ENCODE results near the gene MT1E. TPM values are rescaled to one million over a fixed set of nuclear protein-coding genes. Genes with fewer than 3 reads are reported as not detected.

Gene MT1E
- total and polyA plus RNA-seq, 2 of the 13 experiments (the other 11 are each of a cell fraction or from before 2014, with no cell fraction given) = 110 to 1,072 TPM

DNA sequence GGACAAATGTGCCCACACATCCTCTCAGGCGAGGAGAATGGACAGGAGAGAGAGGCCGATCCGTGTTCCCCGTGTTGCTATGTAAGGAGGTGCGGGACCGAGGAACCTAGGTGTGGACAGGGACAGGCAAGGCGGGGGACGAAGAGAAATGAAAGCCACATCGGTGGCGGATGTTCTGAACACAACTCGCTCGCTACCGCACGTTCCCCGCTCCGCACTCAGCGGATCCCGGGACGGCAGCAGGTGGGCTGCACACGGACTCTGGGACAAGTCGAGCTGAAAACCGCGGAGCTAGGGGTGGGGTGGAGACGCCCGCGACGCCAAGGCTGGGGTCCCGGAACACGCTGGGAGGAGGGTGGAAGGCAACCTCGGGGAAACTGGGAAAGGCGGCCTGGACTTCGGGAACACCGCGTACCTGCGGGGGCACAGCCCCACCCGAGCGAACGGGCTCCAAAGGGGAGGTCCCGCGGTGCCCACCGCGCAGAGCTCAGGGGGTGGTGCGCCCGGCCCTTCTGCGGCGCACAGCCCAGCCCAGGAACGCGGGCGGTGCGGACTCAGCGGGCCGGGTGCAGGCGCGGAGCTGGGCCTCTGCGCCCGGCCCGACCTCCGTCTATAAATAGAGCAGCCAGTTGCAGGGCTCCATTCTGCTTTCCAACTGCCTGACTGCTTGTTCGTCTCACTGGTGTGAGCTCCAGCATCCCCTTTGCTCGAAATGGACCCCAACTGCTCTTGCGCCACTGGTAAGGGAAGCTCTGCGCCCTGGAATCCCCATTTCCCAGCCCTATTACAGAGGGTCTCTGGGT, at the start of gene MT1E (continued):
- 0 out of 2 replicates have a peak, but pooled peaks have one; percentile 18 for TF ChIP-seq ZNF572 (CRISPR knock-in tag; IDR thresholded peaks at IDR 0.05)
- no peak for TF ChIP-seq ZNF275 (CRISPR knock-in tag; IDR thresholded peaks at IDR 0.05; ENCODE audit: borderline replicate concordance)
- TF ChIP-seq, protein P1, sequence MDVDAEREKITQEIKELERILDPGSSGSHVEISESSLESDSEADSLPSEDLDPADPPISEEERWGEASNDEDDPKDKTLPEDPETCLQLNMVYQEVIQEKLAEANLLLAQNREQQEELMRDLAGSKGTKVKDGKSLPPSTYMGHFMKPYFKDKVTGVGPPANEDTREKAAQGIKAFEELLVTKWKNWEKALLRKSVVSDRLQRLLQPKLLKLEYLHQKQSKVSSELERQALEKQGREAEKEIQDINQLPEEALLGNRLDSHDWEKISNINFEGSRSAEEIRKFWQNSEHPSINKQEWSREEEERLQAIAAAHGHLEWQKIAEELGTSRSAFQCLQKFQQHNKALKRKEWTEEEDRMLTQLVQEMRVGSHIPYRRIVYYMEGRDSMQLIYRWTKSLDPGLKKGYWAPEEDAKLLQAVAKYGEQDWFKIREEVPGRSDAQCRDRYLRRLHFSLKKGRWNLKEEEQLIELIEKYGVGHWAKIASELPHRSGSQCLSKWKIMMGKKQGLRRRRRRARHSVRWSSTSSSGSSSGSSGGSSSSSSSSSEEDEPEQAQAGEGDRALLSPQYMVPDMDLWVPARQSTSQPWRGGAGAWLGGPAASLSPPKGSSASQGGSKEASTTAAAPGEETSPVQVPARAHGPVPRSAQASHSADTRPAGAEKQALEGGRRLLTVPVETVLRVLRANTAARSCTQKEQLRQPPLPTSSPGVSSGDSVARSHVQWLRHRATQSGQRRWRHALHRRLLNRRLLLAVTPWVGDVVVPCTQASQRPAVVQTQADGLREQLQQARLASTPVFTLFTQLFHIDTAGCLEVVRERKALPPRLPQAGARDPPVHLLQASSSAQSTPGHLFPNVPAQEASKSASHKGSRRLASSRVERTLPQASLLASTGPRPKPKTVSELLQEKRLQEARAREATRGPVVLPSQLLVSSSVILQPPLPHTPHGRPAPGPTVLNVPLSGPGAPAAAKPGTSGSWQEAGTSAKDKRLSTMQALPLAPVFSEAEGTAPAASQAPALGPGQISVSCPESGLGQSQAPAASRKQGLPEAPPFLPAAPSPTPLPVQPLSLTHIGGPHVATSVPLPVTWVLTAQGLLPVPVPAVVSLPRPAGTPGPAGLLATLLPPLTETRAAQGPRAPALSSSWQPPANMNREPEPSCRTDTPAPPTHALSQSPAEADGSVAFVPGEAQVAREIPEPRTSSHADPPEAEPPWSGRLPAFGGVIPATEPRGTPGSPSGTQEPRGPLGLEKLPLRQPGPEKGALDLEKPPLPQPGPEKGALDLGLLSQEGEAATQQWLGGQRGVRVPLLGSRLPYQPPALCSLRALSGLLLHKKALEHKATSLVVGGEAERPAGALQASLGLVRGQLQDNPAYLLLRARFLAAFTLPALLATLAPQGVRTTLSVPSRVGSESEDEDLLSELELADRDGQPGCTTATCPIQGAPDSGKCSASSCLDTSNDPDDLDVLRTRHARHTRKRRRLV (CRISPR knock-in tag; IDR thresholded peaks at IDR 0.05) = no peak
- no peak for TF ChIP-seq NFRKB (IDR thresholded peaks at IDR 0.05)
- TF ChIP-seq MED13 (CRISPR knock-in tag; IDR thresholded peaks at IDR 0.05) = 0 out of 2 replicates have a peak, but pooled peaks have one; percentile 44
- TF ChIP-seq NCOA5 (CRISPR knock-in tag; IDR thresholded peaks at IDR 0.05) = no peak
- TF ChIP-seq RBFOX2 (IDR thresholded peaks at IDR 0.05; ENCODE audit: low read depth, low read length) = peak; percentile 91
- TF ChIP-seq ZNF746 (CRISPR knock-in tag; IDR thresholded peaks at IDR 0.05) = 0 out of 2 replicates have a peak, but pooled peaks have one; percentile 29
- peak; percentile 84 for TF ChIP-seq ZNF891 (CRISPR knock-in tag; IDR thresholded peaks at IDR 0.05)
- TF ChIP-seq IRX3 (CRISPR knock-in tag; IDR thresholded peaks at IDR 0.05; ENCODE audit: borderline replicate concordance, low read depth) = peak; percentile 18; the same call in 1 of the 2 replicates
- TF ChIP-seq ZNF75D (CRISPR knock-in tag; IDR thresholded peaks at IDR 0.05; ENCODE audit: borderline replicate concordance) = no peak
- TF ChIP-seq KDM5B (CRISPR knock-in tag; IDR thresholded peaks at IDR 0.05; ENCODE audit: borderline replicate concordance) = peak; percentile 39; the same call in 1 of the 2 replicates
- peak; percentile 47; the same call in 1 of the 2 replicates for TF ChIP-seq ZNF292 (CRISPR knock-in tag; IDR thresholded peaks at IDR 0.05; ENCODE audit: borderline replicate concordance, low read depth)
- no peak for TF ChIP-seq ARNT (IDR thresholded peaks at IDR 0.05)
- TF ChIP-seq NFE2 (CRISPR knock-in tag; IDR thresholded peaks at IDR 0.05) = no peak
- TF ChIP-seq NR2F1 (CRISPR knock-in tag; IDR thresholded peaks at IDR 0.05) = no peak
- TF ChIP-seq, protein P2, sequence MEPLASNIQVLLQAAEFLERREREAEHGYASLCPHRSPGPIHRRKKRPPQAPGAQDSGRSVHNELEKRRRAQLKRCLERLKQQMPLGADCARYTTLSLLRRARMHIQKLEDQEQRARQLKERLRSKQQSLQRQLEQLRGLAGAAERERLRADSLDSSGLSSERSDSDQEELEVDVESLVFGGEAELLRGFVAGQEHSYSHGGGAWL (CRISPR knock-in tag; IDR thresholded peaks at IDR 0.05) = 0 out of 2 replicates have a peak, but pooled peaks have one; percentile 40
- no peak for TF ChIP-seq SIX1 (CRISPR knock-in tag; IDR thresholded peaks at IDR 0.05; ENCODE audit: borderline replicate concordance)
- peak; percentile 86; the same call in 1 of the 2 replicates for TF ChIP-seq KDM2A (CRISPR knock-in tag; IDR thresholded peaks at IDR 0.05; ENCODE audit: borderline replicate concordance, low read depth)
- peak; percentile 76; the same call in 1 of the 2 replicates for TF ChIP-seq CHCHD3 (CRISPR knock-in tag; IDR thresholded peaks at IDR 0.05)
- TF ChIP-seq ZNF18 (CRISPR knock-in tag; IDR thresholded peaks at IDR 0.05; ENCODE audit: insufficient replicate concordance) = peak; percentile 25

Measured in HepG2 (cell line).